C4-2B (cell line): Measurements from ENCODE around the gene NELFA.

Source experiments
- H3K27ac ChIP-seq: fragments of 450-650 bp; 2 replicates; pipeline ENCODE4 v1.5.1; 2017
- ZFX ChIP-seq: fragments of 450-650 bp; IDR thresholded peaks from 2 replicates; pipeline ENCODE4 v1.6.1; 2017
- TF ChIP-seq, protein P1 (sequence below): fragments of 450-650 bp; conservative IDR thresholded peaks from 2 replicates; pipeline ENCODE4 v1.5.1; 2017; ENCODE audit warnings: mild to moderate bottlenecking

The NELFA gene

DNA sequence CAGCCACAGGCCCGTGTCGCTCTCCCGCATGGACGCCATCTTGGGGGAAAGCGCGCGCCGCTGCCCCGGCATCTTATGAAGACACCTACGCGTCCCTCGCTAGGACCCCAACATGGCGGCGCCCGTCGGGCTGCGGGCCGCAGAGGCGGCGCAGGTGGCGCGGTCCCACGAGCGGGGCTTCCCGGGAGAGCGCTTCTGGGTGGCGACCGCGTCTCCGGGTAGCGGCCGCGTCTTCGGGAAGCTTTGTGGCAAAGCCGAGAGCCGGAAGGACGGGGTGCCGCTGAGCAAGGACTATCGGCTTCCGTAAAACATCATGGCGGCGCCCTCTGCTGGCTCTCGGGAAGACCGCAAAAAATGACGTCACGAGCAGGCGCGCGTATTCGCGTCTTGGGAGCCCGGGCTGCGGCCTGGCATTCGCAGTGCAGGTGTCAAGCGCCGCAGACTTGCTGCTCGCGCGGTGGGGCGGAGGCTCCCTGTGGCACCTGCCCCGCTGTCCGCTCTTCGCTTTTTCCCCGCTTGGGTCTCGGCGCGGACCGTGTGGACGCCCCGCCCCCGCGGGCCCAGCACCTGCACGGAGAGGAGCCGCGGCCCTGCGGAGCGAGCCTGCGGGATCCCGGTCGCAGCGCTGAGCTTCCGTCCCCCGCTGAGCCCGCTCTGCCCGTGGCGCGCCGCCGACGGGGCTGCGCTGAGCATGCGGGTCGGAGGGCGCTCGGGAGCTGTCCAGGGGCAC, at the start of gene NELFA:
NELFA (minus strand) TSS at position 54 of the 730 bp plus-strand sequence; CDS start at position 39, 15 bp downstream.
- H3K27ac ChIP-seq: peak within 1 kb of the TSS; percentile 97
- TF ChIP-seq ZFX: peak; percentile 81
- TF ChIP-seq, protein P1, sequence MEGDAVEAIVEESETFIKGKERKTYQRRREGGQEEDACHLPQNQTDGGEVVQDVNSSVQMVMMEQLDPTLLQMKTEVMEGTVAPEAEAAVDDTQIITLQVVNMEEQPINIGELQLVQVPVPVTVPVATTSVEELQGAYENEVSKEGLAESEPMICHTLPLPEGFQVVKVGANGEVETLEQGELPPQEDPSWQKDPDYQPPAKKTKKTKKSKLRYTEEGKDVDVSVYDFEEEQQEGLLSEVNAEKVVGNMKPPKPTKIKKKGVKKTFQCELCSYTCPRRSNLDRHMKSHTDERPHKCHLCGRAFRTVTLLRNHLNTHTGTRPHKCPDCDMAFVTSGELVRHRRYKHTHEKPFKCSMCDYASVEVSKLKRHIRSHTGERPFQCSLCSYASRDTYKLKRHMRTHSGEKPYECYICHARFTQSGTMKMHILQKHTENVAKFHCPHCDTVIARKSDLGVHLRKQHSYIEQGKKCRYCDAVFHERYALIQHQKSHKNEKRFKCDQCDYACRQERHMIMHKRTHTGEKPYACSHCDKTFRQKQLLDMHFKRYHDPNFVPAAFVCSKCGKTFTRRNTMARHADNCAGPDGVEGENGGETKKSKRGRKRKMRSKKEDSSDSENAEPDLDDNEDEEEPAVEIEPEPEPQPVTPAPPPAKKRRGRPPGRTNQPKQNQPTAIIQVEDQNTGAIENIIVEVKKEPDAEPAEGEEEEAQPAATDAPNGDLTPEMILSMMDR: no peak

DNA sequence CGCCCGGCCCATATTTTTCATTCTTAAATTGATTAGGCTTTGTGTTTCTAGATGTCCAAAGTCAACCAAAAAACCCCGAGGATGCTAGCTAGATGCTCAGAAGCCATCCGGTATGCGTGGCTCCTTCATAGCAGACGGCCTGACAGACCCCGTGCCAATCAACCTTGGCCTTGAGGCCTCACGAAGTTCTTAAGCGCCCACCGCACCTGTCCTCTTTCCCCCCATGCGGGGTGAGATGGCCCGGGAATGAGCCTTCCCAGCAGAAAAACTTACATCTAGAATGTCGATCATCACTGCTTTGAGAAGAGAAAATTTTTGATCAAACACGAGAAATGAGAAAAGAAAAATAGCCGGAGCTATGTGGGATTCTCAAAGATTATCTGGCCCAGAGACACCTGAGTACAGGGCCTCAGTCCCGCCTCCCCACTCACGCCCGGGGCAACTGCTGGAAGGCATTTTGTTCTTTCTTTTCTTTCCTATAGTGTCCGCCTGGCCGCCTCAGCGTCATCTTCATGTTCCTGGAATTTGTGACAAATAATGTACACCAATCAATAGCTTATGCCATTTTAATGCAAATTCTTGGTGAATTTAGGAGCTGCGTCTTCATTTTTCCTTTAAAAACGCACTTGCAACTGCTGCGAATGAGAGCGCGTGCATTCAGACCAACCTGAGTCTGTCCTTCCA, 48.8 kb upstream of the NELFA start:
- TF ChIP-seq ZFX: no peak
- TF ChIP-seq, protein P1: no peak
- no peak overlapping the region for H3K27ac ChIP-seq

DNA sequence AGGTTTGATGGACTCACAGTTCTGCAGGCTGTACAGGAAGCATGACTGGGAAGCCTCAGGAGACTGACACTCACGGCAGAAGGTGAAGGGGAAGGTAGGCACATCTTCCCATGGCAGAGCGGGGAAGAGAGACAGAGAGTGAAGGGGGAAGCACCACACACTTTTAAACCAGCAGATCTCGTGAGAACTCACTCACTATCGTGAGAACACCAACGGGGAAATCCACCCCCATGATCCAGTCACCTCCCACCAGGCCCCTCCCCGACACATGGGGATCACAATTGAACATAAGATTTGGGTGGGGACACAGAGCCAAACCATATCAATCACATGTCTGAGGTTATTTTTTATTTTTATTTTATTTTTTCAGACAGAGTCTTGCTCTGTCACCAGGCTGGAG, 45.4 kb upstream of the NELFA start:
- TF ChIP-seq, protein P1: no peak
- no peak for TF ChIP-seq ZFX
- H3K27ac ChIP-seq: no peak overlapping the region

DNA sequence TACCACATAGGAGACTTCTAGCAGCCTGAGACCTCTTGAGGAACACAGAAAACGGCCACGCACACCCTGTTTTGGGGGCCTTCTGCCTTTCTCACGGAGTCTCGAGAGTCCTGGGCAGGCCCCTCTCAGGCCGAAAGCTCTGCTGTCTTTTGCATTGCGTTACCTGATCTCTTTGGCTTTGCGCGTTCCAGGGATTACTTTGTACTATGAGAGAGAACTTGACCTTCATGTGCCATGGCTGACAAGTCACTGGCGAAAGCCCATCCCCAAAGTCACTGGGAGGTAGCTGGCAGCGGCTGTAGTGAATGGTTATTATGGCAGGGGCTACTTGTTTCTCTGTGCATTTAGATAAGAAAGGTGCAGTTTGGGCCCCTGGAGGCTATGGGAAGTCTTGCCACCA, 42.3 kb upstream of the NELFA start:
- TF ChIP-seq ZFX: no peak
- TF ChIP-seq, protein P1: no peak
- H3K27ac ChIP-seq: no peak overlapping the region

DNA sequence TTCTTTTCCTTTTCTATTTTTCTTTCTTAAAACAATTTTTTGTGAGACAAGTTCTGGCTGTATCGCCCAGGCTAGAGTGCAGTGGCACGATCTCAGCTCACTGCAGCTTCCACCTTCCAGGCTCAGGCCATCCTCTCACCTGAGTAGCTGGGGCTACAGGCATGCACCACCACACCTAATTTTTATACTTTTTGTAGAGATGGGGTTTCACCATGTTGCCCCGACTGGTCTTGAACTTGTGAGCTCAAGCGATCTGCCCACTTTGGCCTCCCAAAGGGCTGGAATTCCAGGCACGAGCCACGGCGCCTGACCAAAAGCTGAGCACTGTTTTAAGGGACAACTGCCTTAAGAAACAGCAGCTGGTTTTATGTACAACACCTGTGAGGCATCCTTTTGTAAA, 41.0 kb upstream of the NELFA start:
- TF ChIP-seq ZFX: no peak
- TF ChIP-seq, protein P1: no peak

DNA sequence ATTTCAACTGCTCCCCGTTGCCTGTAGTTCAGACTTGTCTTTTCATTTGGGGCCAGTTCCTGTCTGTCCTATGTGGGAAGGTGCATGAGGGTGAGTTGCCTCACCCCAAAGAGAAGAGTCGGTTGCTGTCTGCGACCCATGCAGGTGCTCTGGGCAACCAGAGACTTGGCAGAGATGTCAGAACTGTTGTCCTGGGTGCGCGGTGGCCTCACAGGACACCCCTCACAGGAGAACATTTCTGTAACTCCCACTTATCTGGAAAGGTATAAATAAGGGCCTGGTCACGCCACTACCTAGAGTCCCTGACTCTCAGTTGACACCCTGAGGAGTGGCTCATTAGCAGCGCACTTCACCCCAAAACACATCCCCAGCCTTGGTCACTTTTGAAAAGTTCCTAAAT, 40.6 kb upstream of the NELFA start:
- H3K27ac ChIP-seq: no peak overlapping the region
- TF ChIP-seq ZFX: no peak
- TF ChIP-seq, protein P1: no peak

More for the DNA sequence above, 41.0 kb upstream of the NELFA start:
- no peak overlapping the region for H3K27ac ChIP-seq

DNA sequence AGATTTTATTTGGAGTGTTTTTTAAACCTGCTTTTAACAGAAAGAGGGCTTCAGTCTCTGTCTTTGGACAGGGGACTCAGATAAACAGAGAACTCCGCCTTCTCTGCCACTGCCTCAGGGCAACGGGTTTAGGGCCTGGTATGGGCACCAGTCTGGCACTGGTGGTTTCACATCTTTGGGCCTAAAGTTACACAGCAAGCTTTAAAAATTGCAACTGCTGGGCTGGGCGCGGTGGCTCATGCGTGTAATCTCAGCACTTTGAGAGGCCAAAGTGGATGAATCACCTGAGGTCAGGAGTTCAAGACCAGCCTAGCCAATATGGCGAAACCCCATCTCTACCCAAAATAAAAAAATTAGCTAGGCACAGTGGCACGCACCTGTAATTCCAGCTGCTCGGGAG, 40.1 kb upstream of the NELFA start:
- H3K27ac ChIP-seq: no peak overlapping the region
- no peak for TF ChIP-seq ZFX
- TF ChIP-seq, protein P1: no peak
